NB4 (cell line): Measurements from ENCODE around the gene CLK2.

Source experiments
- MYC ChIP-seq: IDR thresholded peaks from 2 replicates; pipeline ENCODE4 v1.6.1; 2011; ENCODE audit warnings: low read depth, low read length
- POLR2A ChIP-seq: IDR thresholded peaks from 2 replicates; pipeline ENCODE4 v1.6.1; 2011; ENCODE audit warnings: mild to moderate bottlenecking; ENCODE audit not compliant: insufficient read length; ENCODE audit errors: extremely low read depth
- TF ChIP-seq, protein P1 (sequence below): IDR thresholded peaks from one replicate; pipeline ENCODE4 v1.5.1; 2012; ENCODE audit warnings: low read depth, low read length
- TF ChIP-seq, protein P2 (sequence below): IDR thresholded peaks from 2 replicates; pipeline ENCODE4 v1.6.1; 2011; ENCODE audit warnings: low read depth, low read length

DNA sequence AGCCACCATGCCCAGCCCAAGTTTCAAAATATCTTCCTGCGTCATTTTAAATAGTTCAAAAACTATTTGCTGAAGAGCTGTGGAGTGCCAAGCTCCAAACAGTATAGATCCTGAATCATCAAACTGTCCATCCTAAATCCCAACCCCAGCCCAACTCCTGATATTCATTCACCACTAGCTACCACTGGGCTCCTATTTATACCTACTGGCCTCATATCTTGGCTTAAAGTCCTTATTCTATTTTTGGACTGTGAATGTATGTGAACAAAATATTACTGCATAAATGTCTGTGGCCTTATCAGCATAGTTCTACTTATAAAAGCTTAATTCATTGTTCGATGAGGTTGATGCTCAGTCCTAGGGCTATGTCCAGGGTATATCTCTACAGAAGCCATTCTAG lies 5.9 kb downstream of the CLK2 start:
- TF ChIP-seq POLR2A = no peak
- TF ChIP-seq, protein P1, sequence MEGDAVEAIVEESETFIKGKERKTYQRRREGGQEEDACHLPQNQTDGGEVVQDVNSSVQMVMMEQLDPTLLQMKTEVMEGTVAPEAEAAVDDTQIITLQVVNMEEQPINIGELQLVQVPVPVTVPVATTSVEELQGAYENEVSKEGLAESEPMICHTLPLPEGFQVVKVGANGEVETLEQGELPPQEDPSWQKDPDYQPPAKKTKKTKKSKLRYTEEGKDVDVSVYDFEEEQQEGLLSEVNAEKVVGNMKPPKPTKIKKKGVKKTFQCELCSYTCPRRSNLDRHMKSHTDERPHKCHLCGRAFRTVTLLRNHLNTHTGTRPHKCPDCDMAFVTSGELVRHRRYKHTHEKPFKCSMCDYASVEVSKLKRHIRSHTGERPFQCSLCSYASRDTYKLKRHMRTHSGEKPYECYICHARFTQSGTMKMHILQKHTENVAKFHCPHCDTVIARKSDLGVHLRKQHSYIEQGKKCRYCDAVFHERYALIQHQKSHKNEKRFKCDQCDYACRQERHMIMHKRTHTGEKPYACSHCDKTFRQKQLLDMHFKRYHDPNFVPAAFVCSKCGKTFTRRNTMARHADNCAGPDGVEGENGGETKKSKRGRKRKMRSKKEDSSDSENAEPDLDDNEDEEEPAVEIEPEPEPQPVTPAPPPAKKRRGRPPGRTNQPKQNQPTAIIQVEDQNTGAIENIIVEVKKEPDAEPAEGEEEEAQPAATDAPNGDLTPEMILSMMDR = no peak
- TF ChIP-seq, protein P2, sequence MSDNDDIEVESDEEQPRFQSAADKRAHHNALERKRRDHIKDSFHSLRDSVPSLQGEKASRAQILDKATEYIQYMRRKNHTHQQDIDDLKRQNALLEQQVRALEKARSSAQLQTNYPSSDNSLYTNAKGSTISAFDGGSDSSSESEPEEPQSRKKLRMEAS = no peak
- no peak for TF ChIP-seq MYC
